Measurements from ENCODE around the gene BCL11B. TPM values are rescaled to one million over a fixed set of nuclear protein-coding genes. Genes with fewer than 3 reads are reported as not detected.

The BCL11B gene
- polyA plus RNA-seq, 4 donors, result 0.60 to 3.1 (median 2.5) TPM

- no peak for DNase-seq (ENCODE audit: low read depth in 4 of 4, low spot score in 3 of 4)
These were observed 2.9 kb downstream of the BCL11B start for GRCh38 chr14:99268810-99269707.

GRCh38 chr14:99267837-99268781 is 3.9 kb downstream of the BCL11B start:
- DNase-seq (ENCODE audit: low read depth in 4 of 4, low spot score in 3 of 4), result no peak

GRCh38 chr14:99267381-99267780 is 4.6 kb downstream of the BCL11B start:
- no peak for DNase-seq (ENCODE audit: low read depth in 4 of 4, low spot score in 3 of 4)

- no peak for DNase-seq (ENCODE audit: low read depth in 4 of 4, low spot score in 3 of 4)
These were observed 5.5 kb downstream of the BCL11B start for GRCh38 chr14:99266181-99267178.

- DNase-seq (ENCODE audit: low read depth in 4 of 4, low spot score in 3 of 4), result no peak
These were observed 6.4 kb downstream of the BCL11B start for GRCh38 chr14:99265571-99265970.

- no peak for DNase-seq (ENCODE audit: low read depth in 4 of 4, low spot score in 3 of 4)
These were observed 7.1 kb downstream of the BCL11B start for GRCh38 chr14:99264691-99265450.

GRCh38 chr14:99263564-99264330 is 8.2 kb downstream of the BCL11B start:
- no peak for DNase-seq (ENCODE audit: low read depth in 4 of 4, low spot score in 3 of 4)

- DNase-seq (ENCODE audit: low read depth in 4 of 4, low spot score in 3 of 4), result no peak
These were observed 9.0 kb downstream of the BCL11B start for GRCh38 chr14:99262977-99263448.

- DNase-seq (ENCODE audit: low read depth in 4 of 4, low spot score in 3 of 4), result no peak
These were observed 9.8 kb downstream of the BCL11B start for GRCh38 chr14:99261912-99262787.

- DNase-seq (ENCODE audit: low read depth in 4 of 4, low spot score in 3 of 4), result no peak
These were observed 11.1 kb downstream of the BCL11B start for GRCh38 chr14:99260587-99261551.

GRCh38 chr14:99260116-99260515 is 11.9 kb downstream of the BCL11B start:
- DNase-seq (ENCODE audit: low read depth in 4 of 4, low spot score in 3 of 4), result no peak

GRCh38 chr14:99258876-99259726 is 12.9 kb downstream of the BCL11B start:
- DNase-seq (ENCODE audit: low read depth in 4 of 4, low spot score in 3 of 4), result no peak

- DNase-seq (ENCODE audit: low read depth in 4 of 4, low spot score in 3 of 4), result no peak
These were observed 13.6 kb downstream of the BCL11B start for GRCh38 chr14:99258341-99258861.

- no peak for DNase-seq (ENCODE audit: low read depth in 4 of 4, low spot score in 3 of 4)
These were observed 14.2 kb downstream of the BCL11B start for GRCh38 chr14:99257673-99258221.

GRCh38 chr14:99257122-99257672 is 14.8 kb downstream of the BCL11B start:
- no peak for DNase-seq (ENCODE audit: low read depth in 4 of 4, low spot score in 3 of 4)

Measured in left renal pelvis (tissue), 4 donors.